DOHH2 (cell line): ENCODE measurements around the gene DRICH1.

ENCODE experiments used
- CTCF ChIP-seq: fragments of 200-600 bp; sonication (generic); IDR thresholded peaks from one replicate; pipeline ENCODE4 v1.5.1; 2014; ENCODE audit warnings: antibody characterized with exemption, mild to moderate bottlenecking, low read depth, low read length; ENCODE audit not compliant: poor library complexity, severe bottlenecking
- EZH2phosphoT487 ChIP-seq: fragments of 200-600 bp; sonication (generic); IDR thresholded peaks from 2 replicates; pipeline ENCODE4 v1.6.1; 2017; ENCODE audit warnings: borderline replicate concordance, mild to moderate bottlenecking, antibody characterized with exemption, low read length, moderate library complexity, mixed read lengths

GRCh38 chr22:23657727-23658126 is 25.6 kb upstream of the DRICH1 start:
- TF ChIP-seq CTCF (no peak), EZH2phosphoT487 (no peak)
